Measurements from ENCODE around the gene IKZF3.

Gene IKZF3

GRCh38 chr17:39814497-39814896 lies 49.6 kb downstream of the IKZF3 start:
- no peak overlapping the region for H3K4me3 ChIP-seq (ENCODE audit: low read length)
- no peak for TF ChIP-seq CTCF (conservative IDR thresholded peaks at IDR 0.05; ENCODE audit: low read depth, low read length)
- DNase-seq (ENCODE audit: low read depth), result no peak

- TF ChIP-seq CTCF (conservative IDR thresholded peaks at IDR 0.05; ENCODE audit: low read depth, low read length), result no peak
- no peak for DNase-seq (ENCODE audit: low read depth)
These were observed 50.5 kb downstream of the IKZF3 start for GRCh38 chr17:39813631-39814030.

DNA sequence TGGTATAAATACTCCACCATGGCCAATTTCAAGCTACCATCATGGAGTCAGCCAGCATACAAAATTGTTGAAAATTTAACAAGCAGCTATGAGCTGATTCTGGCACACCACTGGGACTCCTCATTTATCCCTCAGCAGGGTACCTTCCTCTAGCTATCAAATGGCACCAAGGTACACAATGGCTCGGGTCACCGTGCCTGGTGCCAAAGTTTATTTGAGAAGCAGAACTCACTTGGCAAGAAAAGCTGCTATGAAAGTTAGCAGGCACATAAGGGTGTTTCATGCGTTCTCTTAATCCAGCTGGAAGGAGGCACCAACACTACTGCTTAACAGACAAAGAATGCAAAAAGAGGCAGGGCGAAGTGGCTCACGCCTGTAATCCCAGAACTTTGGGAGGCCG lies 51.6 kb downstream of the IKZF3 start:
- DNase-seq (ENCODE audit: low read depth), result no peak
- TF ChIP-seq CTCF (conservative IDR thresholded peaks at IDR 0.05; ENCODE audit: low read depth, low read length), result no peak
- no peak overlapping the region for H3K4me3 ChIP-seq (ENCODE audit: low read length)

More at GRCh38 chr17:39813631-39814030, 50.5 kb downstream of the IKZF3 start:
- no peak overlapping the region for H3K4me3 ChIP-seq (ENCODE audit: low read length)

DNA sequence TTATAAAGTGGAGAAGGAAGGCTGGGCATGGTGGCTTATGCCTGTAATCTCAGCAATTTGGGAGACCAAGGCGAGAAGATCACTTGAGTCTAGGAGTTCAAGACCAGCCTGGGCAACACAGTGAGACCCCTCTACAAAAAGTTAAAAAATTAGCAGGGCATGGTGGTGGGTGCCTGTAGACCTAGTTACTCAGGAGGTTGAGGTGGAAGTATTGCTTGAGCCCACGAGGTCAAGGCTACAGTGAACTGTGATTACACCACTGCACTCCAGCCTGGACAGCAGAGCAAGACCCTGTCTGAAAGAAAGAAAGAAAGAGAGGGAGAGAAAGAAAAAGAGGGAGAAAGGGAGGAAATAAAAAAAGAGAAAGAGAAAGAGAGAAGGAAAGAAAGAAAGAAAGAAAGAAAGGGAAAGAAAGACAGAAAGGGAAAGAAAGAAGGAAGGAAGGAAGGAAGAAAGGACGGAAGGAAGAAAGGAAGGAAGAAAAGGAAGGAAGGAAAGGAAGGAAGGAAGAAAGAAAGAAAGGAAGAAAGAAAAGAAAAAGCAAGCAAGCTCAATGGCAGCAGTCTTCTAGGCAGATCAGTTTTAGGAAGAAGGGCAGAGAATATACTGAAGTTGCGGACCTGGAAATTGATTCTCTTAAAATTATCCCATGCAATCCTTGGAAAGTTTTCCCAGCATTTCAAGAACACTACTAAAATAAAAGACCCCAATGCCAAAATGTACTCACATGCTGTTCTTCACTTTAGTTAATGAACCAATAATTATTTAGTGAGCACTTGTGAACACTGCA lies 53.0 kb downstream of the IKZF3 start:
- DNase-seq (ENCODE audit: low read depth), result no peak
- no peak for TF ChIP-seq CTCF (conservative IDR thresholded peaks at IDR 0.05; ENCODE audit: low read depth, low read length)

GRCh38 chr17:39809221-39809620 lies 54.9 kb downstream of the IKZF3 start:
- TF ChIP-seq CTCF (conservative IDR thresholded peaks at IDR 0.05; ENCODE audit: low read depth, low read length), result no peak
- H3K4me3 ChIP-seq (ENCODE audit: low read length), result no peak overlapping the region
- DNase-seq (ENCODE audit: low read depth), result no peak

More for the DNA sequence above, 53.0 kb downstream of the IKZF3 start:
- no peak overlapping the region for H3K4me3 ChIP-seq (ENCODE audit: low read length)

- no peak for DNase-seq (ENCODE audit: low read depth)
- no peak overlapping the region for H3K4me3 ChIP-seq (ENCODE audit: low read length)
These were observed 55.6 kb downstream of the IKZF3 start for GRCh38 chr17:39808409-39808997.

More at GRCh38 chr17:39808409-39808997, 55.6 kb downstream of the IKZF3 start:
- TF ChIP-seq CTCF (conservative IDR thresholded peaks at IDR 0.05; ENCODE audit: low read depth, low read length), result no peak

All from retinal pigment epithelial cell (primary cell).